NT2/D1 (cell line): ENCODE data around the gene DNAJC16.

Source experiments
- SUZ12 ChIP-seq: IDR thresholded peaks from 2 replicates; pipeline ENCODE4 v1.6.1; 2011; ENCODE audit not compliant: insufficient read length, insufficient read depth; ENCODE audit errors: extremely low read depth
- YY1 ChIP-seq: IDR thresholded peaks from 2 replicates; pipeline ENCODE4 v1.6.1; 2011; ENCODE audit not compliant: insufficient read length, insufficient read depth
- ZNF274 ChIP-seq: IDR thresholded peaks from 2 replicates; pipeline ENCODE4 v1.6.1; 2011; ENCODE audit warnings: mild to moderate bottlenecking, low read depth, low read length

DNA sequence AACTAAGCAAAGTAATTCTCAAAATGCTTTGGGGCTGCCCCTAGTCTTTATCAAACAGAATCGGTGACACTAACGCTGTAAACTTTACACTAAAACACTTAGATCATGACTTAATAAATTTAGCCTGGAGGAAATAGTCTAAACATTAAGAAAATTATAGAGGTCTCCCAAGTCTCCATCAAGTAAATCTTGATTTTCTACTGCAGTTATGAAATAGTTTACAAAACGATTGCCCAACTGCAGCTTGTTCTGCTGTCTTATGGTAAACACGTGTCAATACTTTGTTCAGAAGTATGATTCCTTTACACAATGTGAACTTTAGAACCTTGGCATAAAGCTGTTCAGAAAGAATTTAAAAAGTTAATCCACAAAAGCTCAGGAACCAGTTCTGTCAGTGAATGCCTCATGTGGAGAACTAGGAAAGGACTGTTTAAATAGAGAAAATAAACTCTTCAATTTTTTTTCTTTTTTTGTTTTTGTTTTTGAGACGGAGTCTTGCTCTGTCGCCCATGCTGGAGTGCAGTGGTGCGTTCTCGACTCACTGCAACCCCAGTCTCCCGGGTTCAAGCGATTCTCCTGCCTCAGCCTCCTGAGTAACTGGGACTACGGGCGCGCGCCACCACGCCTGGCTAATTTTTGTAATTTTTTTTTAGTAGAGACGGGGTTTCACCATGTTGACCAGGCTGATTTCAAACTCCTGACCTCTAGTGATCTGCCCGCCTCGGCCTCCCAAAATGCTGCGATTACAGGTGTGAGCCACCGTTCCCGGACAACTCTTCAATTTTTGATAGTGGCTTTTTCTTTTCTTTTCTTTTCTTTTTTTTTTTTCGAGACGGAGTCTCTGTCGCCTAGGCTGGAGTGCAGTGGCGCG, 92.2 kb downstream of the DNAJC16 start:
- TF ChIP-seq YY1 (no peak), ZNF274 (no peak), SUZ12 (no peak)
